Fibroblast of lung (primary cell): ENCODE measurements around the gene ZNF391.

Experiments used
- EZH2 ChIP-seq: IDR thresholded peaks from 2 replicates; pipeline ENCODE4 v1.5.1; 2012; ENCODE audit warnings: low read length, control low read depth, mild to moderate bottlenecking; ENCODE audit errors: missing control alignments
- TF ChIP-seq, protein P1 (sequence below), 2 donors: IDR thresholded peaks in 1 of 2; conservative IDR thresholded peaks in 1 of 2; 1 replicate in 1 of 2; 2 replicates in 1 of 2; pipeline ENCODE4 v1.5.1; 2011 to 2012; ENCODE audit warnings: low read length in 2 of 2, control low read depth in 1 of 2, inconsistent platforms in 1 of 2, low read depth in 1 of 2, mild to moderate bottlenecking in 1 of 2

DNA sequence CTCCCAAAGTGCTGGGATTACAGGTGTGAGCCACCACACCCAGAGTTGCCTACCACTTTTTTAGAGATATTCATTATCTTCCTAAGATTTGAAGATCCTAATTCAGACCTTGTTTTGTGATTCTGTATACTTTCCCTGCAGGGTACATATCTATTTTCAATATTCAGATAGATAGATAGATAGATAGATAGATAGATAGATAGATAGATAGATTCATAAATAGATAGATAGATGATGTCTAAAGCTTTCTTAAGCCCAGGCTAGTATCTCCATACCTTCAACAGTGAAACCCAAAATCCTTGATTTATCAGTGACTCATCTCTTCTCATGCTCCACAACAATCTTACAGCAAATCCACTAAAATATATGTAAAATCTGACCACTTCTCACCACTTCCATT, 30.8 kb downstream of the ZNF391 start:
- TF ChIP-seq, protein P1, sequence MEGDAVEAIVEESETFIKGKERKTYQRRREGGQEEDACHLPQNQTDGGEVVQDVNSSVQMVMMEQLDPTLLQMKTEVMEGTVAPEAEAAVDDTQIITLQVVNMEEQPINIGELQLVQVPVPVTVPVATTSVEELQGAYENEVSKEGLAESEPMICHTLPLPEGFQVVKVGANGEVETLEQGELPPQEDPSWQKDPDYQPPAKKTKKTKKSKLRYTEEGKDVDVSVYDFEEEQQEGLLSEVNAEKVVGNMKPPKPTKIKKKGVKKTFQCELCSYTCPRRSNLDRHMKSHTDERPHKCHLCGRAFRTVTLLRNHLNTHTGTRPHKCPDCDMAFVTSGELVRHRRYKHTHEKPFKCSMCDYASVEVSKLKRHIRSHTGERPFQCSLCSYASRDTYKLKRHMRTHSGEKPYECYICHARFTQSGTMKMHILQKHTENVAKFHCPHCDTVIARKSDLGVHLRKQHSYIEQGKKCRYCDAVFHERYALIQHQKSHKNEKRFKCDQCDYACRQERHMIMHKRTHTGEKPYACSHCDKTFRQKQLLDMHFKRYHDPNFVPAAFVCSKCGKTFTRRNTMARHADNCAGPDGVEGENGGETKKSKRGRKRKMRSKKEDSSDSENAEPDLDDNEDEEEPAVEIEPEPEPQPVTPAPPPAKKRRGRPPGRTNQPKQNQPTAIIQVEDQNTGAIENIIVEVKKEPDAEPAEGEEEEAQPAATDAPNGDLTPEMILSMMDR (conservative IDR thresholded peaks at IDR 0.05 in 1 of 2, IDR thresholded peaks at IDR 0.05 in 1 of 2; ENCODE audit: low read depth in 1 of 2, low read length in 2 of 2) = no peak
- no peak for TF ChIP-seq EZH2
